SU-DHL-6 (cell line): ENCODE measurements around the gene SYT13.

Source experiments
- H2AFZ ChIP-seq: fragments of 200-600 bp; sonication (generic); 2 replicates; pipeline ENCODE4 v1.6.1; 2014; ENCODE audit warnings: low read depth, mild to moderate bottlenecking, moderate library complexity, mixed read lengths, antibody characterized with exemption, low read length; ENCODE audit not compliant: severe bottlenecking
- H3F3A ChIP-seq: fragments of 200-600 bp; shearing (Covaris generic); 2 replicates; pipeline ENCODE4 v1.6.0; 2016; ENCODE audit warnings: antibody characterized with exemption, mild to moderate bottlenecking; ENCODE audit not compliant: insufficient read depth
- H3K27ac ChIP-seq: fragments of 200-600 bp; sonication (generic); 2 replicates; pipeline ENCODE4 v1.5.1; 2016; ENCODE audit warnings: low read depth, mild to moderate bottlenecking, low read length, moderate library complexity, mixed read lengths
- H3K27me3 ChIP-seq: fragments of 200-600 bp; sonication (generic), shearing (Covaris generic); 2 replicates; pipeline ENCODE4 v1.6.0; 2014; ENCODE audit warnings: mild to moderate bottlenecking, low read length
- H3K36me3 ChIP-seq: fragments of 200-600 bp; sonication (generic); 2 replicates; pipeline ENCODE4 v1.6.1; 2014; ENCODE audit warnings: mild to moderate bottlenecking, low read length, mixed read lengths
- H3K4me2 ChIP-seq: fragments of 300-600, 200-600 bp; shearing (Covaris generic), sonication (generic); 2 replicates; pipeline ENCODE4 v1.6.0; 2014; ENCODE audit warnings: low read length, low read depth, mild to moderate bottlenecking; ENCODE audit not compliant: poor library complexity, severe bottlenecking
- H3K4me3 ChIP-seq: fragments of 200-600 bp; sonication (generic); 2 replicates; pipeline ENCODE4 v1.5.1; 2014; ENCODE audit warnings: antibody characterized with exemption, low read length, mild to moderate bottlenecking, mixed read lengths; ENCODE audit not compliant: insufficient read depth, poor library complexity, severe bottlenecking
- H3K79me2 ChIP-seq: fragments of 200-600 bp; sonication (generic); 2 replicates; pipeline ENCODE4 v1.6.1; 2014; ENCODE audit warnings: mild to moderate bottlenecking, low read length, moderate library complexity; ENCODE audit not compliant: insufficient read depth
- H3K9ac ChIP-seq: fragments of 200-600 bp; sonication (generic); 2 replicates; pipeline ENCODE4 v1.7.0; 2014; ENCODE audit warnings: mild to moderate bottlenecking, low read length
- H3K9me2 ChIP-seq: fragments of 200-600 bp; sonication (generic); replicated peaks from 2 replicates; pipeline ENCODE4 v1.6.1; 2014; ENCODE audit warnings: low read length; ENCODE audit not compliant: insufficient read depth
- H3K9me3 ChIP-seq: fragments of 200-600 bp; sonication (generic); 2 replicates; pipeline ENCODE4 v1.6.1; 2014; ENCODE audit warnings: low read length, mixed read lengths; ENCODE audit not compliant: insufficient read depth
- H4K20me1 ChIP-seq: fragments of 200-600 bp; sonication (generic); 2 replicates; pipeline ENCODE4 v1.6.1; 2014; ENCODE audit warnings: low read depth, mild to moderate bottlenecking, antibody characterized with exemption, low read length, moderate library complexity, mixed read lengths
- EZH2phosphoT487 ChIP-seq: fragments of 200-600 bp; sonication (generic), shearing (Covaris generic); conservative IDR thresholded peaks from 2 replicates; pipeline ENCODE4 v1.6.1; 2018; ENCODE audit warnings: mild to moderate bottlenecking, antibody characterized with exemption, low read length, moderate library complexity, mixed read lengths
- TF ChIP-seq, protein P1 (sequence below): fragments of 200-600 bp; sonication (generic); IDR thresholded peaks from one replicate; pipeline ENCODE4 v1.5.1; 2017; ENCODE audit warnings: antibody characterized with exemption, mild to moderate bottlenecking, low read length, moderate library complexity; ENCODE audit not compliant: insufficient read depth, poor library complexity, severe bottlenecking

SYT13 gene

DNA sequence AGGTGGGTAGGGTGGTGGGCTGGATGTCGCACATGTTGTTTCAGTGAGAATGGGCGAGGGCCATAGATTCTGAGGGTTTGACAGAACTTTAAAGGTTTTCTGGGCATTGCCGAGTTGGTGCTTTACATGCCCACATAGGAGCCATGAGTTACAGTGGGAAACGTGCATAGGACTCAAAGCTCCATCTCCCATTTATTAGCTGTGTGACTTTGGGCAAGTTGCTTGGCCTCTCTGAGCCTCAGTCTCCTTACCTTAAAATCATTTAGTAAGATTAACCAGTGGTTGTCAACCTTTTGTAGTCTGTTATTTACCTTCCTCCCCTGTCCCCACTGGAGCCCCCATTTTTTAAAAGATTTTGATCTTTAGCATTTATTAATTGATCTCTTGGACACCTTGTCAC lies 67.4 kb downstream of the SYT13 start:
- Histone ChIP-seq H3K36me3 (no peaks in the 10 kb centered on the region), H4K20me1 (no peaks in the 10 kb centered on the region), H3K4me3 (no peak overlapping the region), H3K4me2 (no peak overlapping the region), H3F3A (no peaks in the 10 kb centered on the region), H3K27ac (no peak overlapping the region), H3K9me2 (no peaks in the 10 kb centered on the region), H3K79me2 (no peaks in the 10 kb centered on the region), H3K9ac (no peak overlapping the region), H2AFZ (no peak overlapping the region), H3K27me3 (no peaks in the 10 kb centered on the region), H3K9me3 (no peaks in the 10 kb centered on the region)
- no peak for TF ChIP-seq EZH2phosphoT487
- TF ChIP-seq, protein P1, sequence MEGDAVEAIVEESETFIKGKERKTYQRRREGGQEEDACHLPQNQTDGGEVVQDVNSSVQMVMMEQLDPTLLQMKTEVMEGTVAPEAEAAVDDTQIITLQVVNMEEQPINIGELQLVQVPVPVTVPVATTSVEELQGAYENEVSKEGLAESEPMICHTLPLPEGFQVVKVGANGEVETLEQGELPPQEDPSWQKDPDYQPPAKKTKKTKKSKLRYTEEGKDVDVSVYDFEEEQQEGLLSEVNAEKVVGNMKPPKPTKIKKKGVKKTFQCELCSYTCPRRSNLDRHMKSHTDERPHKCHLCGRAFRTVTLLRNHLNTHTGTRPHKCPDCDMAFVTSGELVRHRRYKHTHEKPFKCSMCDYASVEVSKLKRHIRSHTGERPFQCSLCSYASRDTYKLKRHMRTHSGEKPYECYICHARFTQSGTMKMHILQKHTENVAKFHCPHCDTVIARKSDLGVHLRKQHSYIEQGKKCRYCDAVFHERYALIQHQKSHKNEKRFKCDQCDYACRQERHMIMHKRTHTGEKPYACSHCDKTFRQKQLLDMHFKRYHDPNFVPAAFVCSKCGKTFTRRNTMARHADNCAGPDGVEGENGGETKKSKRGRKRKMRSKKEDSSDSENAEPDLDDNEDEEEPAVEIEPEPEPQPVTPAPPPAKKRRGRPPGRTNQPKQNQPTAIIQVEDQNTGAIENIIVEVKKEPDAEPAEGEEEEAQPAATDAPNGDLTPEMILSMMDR = no peak

DNA sequence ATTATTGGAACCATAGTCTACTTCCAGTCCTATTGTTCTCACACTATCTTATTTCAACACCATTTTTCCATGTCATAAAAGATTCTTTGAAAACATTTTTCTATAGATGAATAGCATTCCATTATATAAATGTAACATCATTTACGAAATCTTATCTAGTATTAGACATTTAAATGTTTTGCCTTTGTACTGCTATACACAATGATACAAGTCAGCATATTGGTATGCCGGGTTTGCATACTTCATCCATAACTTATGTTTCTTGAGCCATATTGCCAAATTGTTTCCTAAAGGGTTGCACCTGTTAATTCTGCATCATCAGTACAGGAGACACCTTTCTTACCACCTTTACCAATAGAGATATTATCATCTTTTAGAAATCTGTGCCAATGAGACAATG lies 68.2 kb downstream of the SYT13 start:
- H3K36me3 ChIP-seq = no peaks in the 10 kb centered on the region
- no peaks in the 10 kb centered on the region for H3K79me2 ChIP-seq
- H3K4me3 ChIP-seq = no peak overlapping the region
- H3K9me2 ChIP-seq = no peaks in the 10 kb centered on the region
- no peak overlapping the region for H3K27ac ChIP-seq
- TF ChIP-seq, protein P1 = no peak
- no peak for TF ChIP-seq EZH2phosphoT487
- H3K9me3 ChIP-seq = no peaks in the 10 kb centered on the region
- H4K20me1 ChIP-seq = no peaks in the 10 kb centered on the region
- no peaks in the 10 kb centered on the region for H3K27me3 ChIP-seq
- no peaks in the 10 kb centered on the region for H3F3A ChIP-seq
- H2AFZ ChIP-seq = no peak overlapping the region
- H3K9ac ChIP-seq = no peak overlapping the region
- H3K4me2 ChIP-seq = no peak overlapping the region

DNA sequence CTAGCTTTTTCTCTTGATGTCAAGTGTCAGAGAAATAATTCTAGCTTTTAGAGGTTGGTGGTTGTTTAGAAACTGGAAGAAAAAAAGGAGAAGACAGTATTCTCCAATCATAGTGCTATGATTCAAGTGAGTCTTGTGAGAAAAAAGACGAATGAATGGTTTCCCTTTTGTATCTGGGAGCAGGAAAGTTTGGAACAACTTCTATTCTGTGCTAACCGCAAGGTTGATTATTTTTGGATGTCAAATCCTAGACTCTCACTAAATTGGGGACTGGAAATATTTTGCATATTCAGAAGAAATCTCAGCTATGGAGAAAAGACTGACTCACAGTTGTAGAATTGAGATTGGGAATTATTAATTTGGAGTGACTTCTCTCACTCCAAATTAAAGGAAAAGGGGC lies 69.2 kb downstream of the SYT13 start:
- Histone ChIP-seq H3K27ac (no peak overlapping the region), H3K36me3 (no peaks in the 10 kb centered on the region), H3K9me2 (no peaks in the 10 kb centered on the region), H3K79me2 (no peaks in the 10 kb centered on the region), H3K9ac (no peak overlapping the region), H3K4me2 (no peak overlapping the region), H3K4me3 (no peak overlapping the region), H3K9me3 (no peaks in the 10 kb centered on the region), H2AFZ (no peak overlapping the region), H3K27me3 (no peaks in the 10 kb centered on the region), H4K20me1 (no peaks in the 10 kb centered on the region), H3F3A (no peaks in the 10 kb centered on the region)
- TF ChIP-seq, protein P1 = no peak
- TF ChIP-seq EZH2phosphoT487 = no peak
